ENCODE data around the gene GGT5. TPM values are rescaled to one million over a fixed set of nuclear protein-coding genes. Genes with fewer than 3 reads are reported as not detected.
"Not testable (repeated sequence)": the region's sequence is repeated elsewhere in the genome, so short reads cannot be mapped to it uniquely, and the experiment has no call there.

The GGT5 gene
- total and polyA plus RNA-seq, 12 donors: 4.3 to 67.4 (median 13.1) TPM

GRCh38 chr22:24247564-24248344 is 2.9 kb upstream of the GGT5 start:
- Histone ChIP-seq H3K9me3 (no peaks in the 10 kb centered on the region), H3K27me3 (no peaks in the 10 kb centered on the region), H3K27ac (peak overlapping the region; percentile 75 to 94 (median 84)), H3K4me3 (peak overlapping the region in 1 of 10 donors; percentile 8), H3K36me3 (no peaks in the 10 kb centered on the region), H3K4me1 (peaks cover 14 to 53% (median 40%) of the 10 kb centered on the region in 9 donors)
- WGBS, 2 donors: 29 to 34% methylated on average over 22 to 23 of the region's 23 CpGs
- peak; percentile 90 to 95 (median 93) for ATAC-seq
- peak; percentile 87 to 89 for DNase-seq
- TF ChIP-seq CTCF (IDR thresholded peaks at IDR 0.05): peak; percentile 76 to 91 (median 86)
- intact Hi-C loops (cut with DNase I): loop anchor here (1.0 to 10.0 kb wide), 6 partner anchors 40 to 263 kb away; partner anchors contain the start of gene GSTT2 (in 1 of the 10)

- Histone ChIP-seq H3K27ac (peak overlapping the region; percentile 75 to 94 (median 84)), H3K9me3 (no peaks in the 10 kb centered on the region), H3K4me3 (no peak overlapping the region), H3K4me1 (peaks cover 14 to 60% (median 47%) of the 10 kb centered on the region in 9 donors), H3K27me3 (no peaks in the 10 kb centered on the region), H3K36me3 (no peaks in the 10 kb centered on the region)
- ATAC-seq (peak in 3 of 8 donors; percentile 4 to 13 (median 12)), DNase-seq (peak in 1 of 2 donors; percentile 44)
- intact Hi-C loops (cut with DNase I): loop anchor here (1.0 to 10.0 kb wide), 6 partner anchors 40 to 262 kb away; partner anchors contain the start of gene GSTT2 (in 1 of the 10)
- WGBS, 2 donors: 61 to 74% methylated on average over 6 of the region's 6 CpGs
- no peak for TF ChIP-seq CTCF (IDR thresholded peaks at IDR 0.05)
Measured at GRCh38 chr22:24247011-24247507, 2.2 kb upstream of the GGT5 start.

- WGBS, 2 donors: 39 to 54% methylated on average over 18 of the region's 18 CpGs
- not testable (repeated sequence) for H3K27me3 ChIP-seq, H3K9me3 ChIP-seq, H3K36me3 ChIP-seq
- Histone ChIP-seq H3K4me1 (peaks cover 14 to 60% (median 53%) of the 10 kb centered on the region in 9 donors), H3K27ac (peak overlapping the region; percentile 75 to 94 (median 84)), H3K4me3 (peak overlapping the region in 9 of 10 donors; percentile 21 to 51 (median 44))
- peak; percentile 62 to 94 (median 86) for ATAC-seq
- peak; percentile 72 to 82 for DNase-seq
- intact Hi-C loops (cut with DNase I): loop anchor here in 9 of 10 donors (2.0 to 10.0 kb wide), 5 partner anchors 39 to 261 kb away; partner anchors contain the start of gene GSTT2 (in 1 of the 9)
Measured at GRCh38 chr22:24245584-24246561, 991 bp upstream of the GGT5 start.

- Histone ChIP-seq H3K27me3 (no peaks in the 10 kb centered on the region), H3K9me3 (no peaks in the 10 kb centered on the region), H3K4me3 (peak overlapping the region; percentile 11 to 51 (median 44)), H3K36me3 (no peaks in the 10 kb centered on the region), H3K4me1 (peaks cover 14 to 66% (median 58%) of the 10 kb centered on the region in 9 donors), H3K27ac (peak overlapping the region; percentile 75 to 94 (median 84))
- DNase-seq (no peak), ATAC-seq (peak in 5 of 8 donors; percentile 26 to 40 (median 34))
- WGBS, 2 donors: 40 to 54% methylated on average over 19 of the region's 19 CpGs
- intact Hi-C loops (cut with DNase I): loop anchor here in 3 of 10 donors (5.0 to 10.0 kb wide), 3 partner anchors 37 to 259 kb away; partner anchors contain the start of gene GSTT2 (in 1 of the 3)
- no peak for TF ChIP-seq CTCF (IDR thresholded peaks at IDR 0.05)
Measured at GRCh38 chr22:24244144-24244787, 616 bp downstream of the GGT5 start.

- DNase-seq, H3K9me3 ChIP-seq, H3K36me3 ChIP-seq, H3K27me3 ChIP-seq: not testable (repeated sequence)
- Histone ChIP-seq H3K4me1 (peaks cover 14 to 66% (median 58%) of the 10 kb centered on the region in 9 donors), H3K27ac (peak overlapping the region in 8 of 10 donors; percentile 41 to 94 (median 76)), H3K4me3 (peak overlapping the region in 8 of 10 donors; percentile 26 to 51 (median 44))
- intact Hi-C loops (cut with DNase I): loop anchor here in 3 of 10 donors (5.0 to 10.0 kb wide), 3 partner anchors 36 to 259 kb away; partner anchors contain the start of gene GSTT2 (in 1 of the 3)
- WGBS, 2 donors: 35 to 68% methylated on average over 3 of the region's 3 CpGs
- ATAC-seq: peak in 1 of 8 donors; percentile 30
Measured at GRCh38 chr22:24243417-24243816, 1.5 kb downstream of the GGT5 start.

- not testable (repeated sequence) for DNase-seq
Measured at GRCh38 chr22:24240985-24241692, 3.7 kb downstream of the GGT5 start.

More at GRCh38 chr22:24240985-24241692, 3.7 kb downstream of the GGT5 start:
- not testable (repeated sequence) for H3K27me3 ChIP-seq, H3K36me3 ChIP-seq, H3K4me3 ChIP-seq, H3K9me3 ChIP-seq, ATAC-seq
- 83 to 84% methylated on average over 9 of the region's 9 CpGs for WGBS, 2 donors
- H3K27ac ChIP-seq: peak overlapping the region in 4 of 10 donors; percentile 11 to 58 (median 50)
- intact Hi-C loops (cut with DNase I): loop anchor here in 3 of 10 donors (5.0 to 10.0 kb wide), 3 partner anchors 34 to 256 kb away; partner anchors contain the start of gene GSTT2 (in 1 of the 3)
- H3K4me1 ChIP-seq: peaks cover 5 to 48% (median 39%) of the 10 kb centered on the region in 9 donors
